GM10847 (cell line): ENCODE results near the gene AOC1.

ENCODE experiments used
- POLR2A ChIP-seq: IDR thresholded peaks from 2 replicates; pipeline ENCODE4 v1.6.1; 2011; ENCODE audit not compliant: insufficient read length; ENCODE audit errors: extremely low read depth

AOC1 gene

GRCh38 chr7:150852371-150852905 is at the start of gene AOC1:
Gene AOC1 (plus strand): TSS chr7:150852517. CDS start chr7:150856471, 3,954 bp downstream.
- no peak for TF ChIP-seq POLR2A

- TF ChIP-seq POLR2A, result no peak
Measured at GRCh38 chr7:150803161-150803860, 49.0 kb upstream of the AOC1 start.

- TF ChIP-seq POLR2A, result no peak
Measured at GRCh38 chr7:150804802-150805201, 47.5 kb upstream of the AOC1 start.

GRCh38 chr7:150805864-150806263 is 46.5 kb upstream of the AOC1 start:
- TF ChIP-seq POLR2A, result no peak

GRCh38 chr7:150806454-150806853 is 45.9 kb upstream of the AOC1 start:
- no peak for TF ChIP-seq POLR2A

GRCh38 chr7:150806863-150807262 is 45.5 kb upstream of the AOC1 start:
- TF ChIP-seq POLR2A, result no peak

- no peak for TF ChIP-seq POLR2A
Measured at GRCh38 chr7:150814328-150815001, 37.9 kb upstream of the AOC1 start.

- no peak for TF ChIP-seq POLR2A
Measured at GRCh38 chr7:150818971-150819370, 33.3 kb upstream of the AOC1 start.

GRCh38 chr7:150820148-150820547 is 32.2 kb upstream of the AOC1 start:
- TF ChIP-seq POLR2A, result no peak

GRCh38 chr7:150820578-150821198 is 31.6 kb upstream of the AOC1 start:
- TF ChIP-seq POLR2A, result no peak

GRCh38 chr7:150823043-150823442 is 29.3 kb upstream of the AOC1 start:
- no peak for TF ChIP-seq POLR2A

- TF ChIP-seq POLR2A, result no peak
Measured at GRCh38 chr7:150823484-150824126, 28.7 kb upstream of the AOC1 start.

- no peak for TF ChIP-seq POLR2A
Measured at GRCh38 chr7:150824379-150825177, 27.7 kb upstream of the AOC1 start.

- no peak for TF ChIP-seq POLR2A
Measured at GRCh38 chr7:150826061-150826849, 26.1 kb upstream of the AOC1 start.
